NT2/D1 (cell line): ENCODE results near the gene ASS1.

Experiments used
- DNase-seq: peaks from one replicate; pipeline ENCODE4 v3.0.0-alpha.2; 2011; ENCODE audit warnings: low read depth, low spot score
- H3K27me3 ChIP-seq: 2 replicates; pipeline ENCODE4 v1.6.0; 2011; ENCODE audit warnings: mild to moderate bottlenecking; ENCODE audit not compliant: insufficient read length, insufficient read depth
- H3K36me3 ChIP-seq: 2 replicates; pipeline ENCODE4 v1.6.1; 2011; ENCODE audit warnings: mild to moderate bottlenecking, low read length, mixed read lengths; ENCODE audit not compliant: insufficient read depth, insufficient read length
- H3K4me1 ChIP-seq: 2 replicates; pipeline ENCODE4 v1.5.1; 2011; ENCODE audit not compliant: insufficient read depth, insufficient read length
- H3K4me3 ChIP-seq: 2 replicates; pipeline ENCODE4 v1.5.1; 2011; ENCODE audit warnings: low read depth; ENCODE audit not compliant: insufficient read length
- H3K9ac ChIP-seq: 2 replicates; pipeline ENCODE4 v1.6.0; 2011; ENCODE audit warnings: low read depth; ENCODE audit not compliant: insufficient read length
- H3K9me3 ChIP-seq: 2 replicates; pipeline ENCODE4 v1.5.1; 2011; ENCODE audit warnings: mild to moderate bottlenecking, low read length; ENCODE audit not compliant: insufficient read depth
- SUZ12 ChIP-seq: IDR thresholded peaks from 2 replicates; pipeline ENCODE4 v1.6.1; 2011; ENCODE audit not compliant: insufficient read length, insufficient read depth; ENCODE audit errors: extremely low read depth
- YY1 ChIP-seq: IDR thresholded peaks from 2 replicates; pipeline ENCODE4 v1.6.1; 2011; ENCODE audit not compliant: insufficient read length, insufficient read depth
- ZNF274 ChIP-seq: IDR thresholded peaks from 2 replicates; pipeline ENCODE4 v1.6.1; 2011; ENCODE audit warnings: mild to moderate bottlenecking, low read depth, low read length

ASS1 gene

GRCh38 chr9:130438382-130438981, 6.3 kb upstream of the ASS1 start:
- no peak overlapping the region for H3K4me3 ChIP-seq
- H3K9me3 ChIP-seq: peaks cover 18% of the 10 kb centered on the region
- H3K9ac ChIP-seq: no peak overlapping the region
- no peaks in the 10 kb centered on the region for H3K36me3 ChIP-seq
- peaks cover 16% of the 10 kb centered on the region for H3K27me3 ChIP-seq
- no peak for DNase-seq
- H3K4me1 ChIP-seq: peaks cover 20% of the 10 kb centered on the region
- TF ChIP-seq SUZ12 (no peak), ZNF274 (no peak), YY1 (no peak)

- no peak for TF ChIP-seq ZNF274
- TF ChIP-seq YY1: no peak
- TF ChIP-seq SUZ12: no peak
- no peak overlapping the region for H3K9ac ChIP-seq
- H3K9me3 ChIP-seq: peaks cover 18% of the 10 kb centered on the region
- peaks cover 12% of the 10 kb centered on the region for H3K27me3 ChIP-seq
- peaks cover 16% of the 10 kb centered on the region for H3K4me1 ChIP-seq
- no peak overlapping the region for H3K4me3 ChIP-seq
- no peak for DNase-seq
- H3K36me3 ChIP-seq: no peaks in the 10 kb centered on the region
Measured at GRCh38 chr9:130441031-130441430, 3.7 kb upstream of the ASS1 start.

- no peak overlapping the region for H3K4me3 ChIP-seq
- H3K9me3 ChIP-seq: peaks cover 18% of the 10 kb centered on the region
- no peak overlapping the region for H3K9ac ChIP-seq
- H3K27me3 ChIP-seq: peaks cover 15% of the 10 kb centered on the region
- no peak for DNase-seq
- peaks cover 25% of the 10 kb centered on the region for H3K4me1 ChIP-seq
- no peaks in the 10 kb centered on the region for H3K36me3 ChIP-seq
- no peak for TF ChIP-seq ZNF274
- no peak for TF ChIP-seq YY1
- no peak for TF ChIP-seq SUZ12
Measured at GRCh38 chr9:130442746-130443455, 1.9 kb upstream of the ASS1 start.

- H3K9ac ChIP-seq: no peak overlapping the region
- no peak for TF ChIP-seq YY1
- no peak for TF ChIP-seq ZNF274
- no peak for TF ChIP-seq SUZ12
- H3K4me3 ChIP-seq: no peak overlapping the region
- H3K4me1 ChIP-seq: peaks cover 25% of the 10 kb centered on the region
- H3K9me3 ChIP-seq: peaks cover 18% of the 10 kb centered on the region
- H3K27me3 ChIP-seq: peaks cover 19% of the 10 kb centered on the region
- DNase-seq: no peak
- peaks cover 2% of the 10 kb centered on the region for H3K36me3 ChIP-seq
Measured at GRCh38 chr9:130443456-130443801, 1.3 kb upstream of the ASS1 start.

GRCh38 chr9:130443840-130444492, 795 bp upstream of the ASS1 start:
- peaks cover 25% of the 10 kb centered on the region for H3K4me1 ChIP-seq
- peaks cover 18% of the 10 kb centered on the region for H3K9me3 ChIP-seq
- no peak for DNase-seq
- H3K9ac ChIP-seq: peak overlapping the region; percentile 62
- peaks cover 2% of the 10 kb centered on the region for H3K36me3 ChIP-seq
- TF ChIP-seq YY1 (no peak), ZNF274 (no peak), SUZ12 (no peak)
- H3K27me3 ChIP-seq: peaks cover 19% of the 10 kb centered on the region
- no peak overlapping the region for H3K4me3 ChIP-seq

GRCh38 chr9:130445268-130445983, 665 bp downstream of the ASS1 start:
- Histone ChIP-seq H3K9ac (peak overlapping the region; percentile 82), H3K4me3 (peak overlapping the region; percentile 66)
- DNase-seq: no peak

More at GRCh38 chr9:130445268-130445983, 665 bp downstream of the ASS1 start:
- H3K36me3 ChIP-seq: peaks cover 2% of the 10 kb centered on the region
- peaks cover 19% of the 10 kb centered on the region for H3K27me3 ChIP-seq
- peaks cover 27% of the 10 kb centered on the region for H3K4me1 ChIP-seq
- TF ChIP-seq YY1 (no peak), ZNF274 (no peak), SUZ12 (no peak)
- H3K9me3 ChIP-seq: peaks cover 18% of the 10 kb centered on the region
